Upper lobe of left lung (tissue), 6 donors: ENCODE results near the gene NKD2. TPM values are rescaled to one million over a fixed set of nuclear protein-coding genes. Genes with fewer than 3 reads are reported as not detected.
"Not testable (repeated sequence)": the region's sequence is repeated elsewhere in the genome, so short reads cannot be mapped to it uniquely, and the experiment has no call there.

Experiments used
- ATAC-seq, 2 donors: fragments of 200-7000 bp; cut with Tn5 transposase; one replicate each; pipeline ENCODE4 v1.9.1; 2022; ENCODE audit warnings: mild to moderate bottlenecking in 2 of 2, moderate library complexity in 2 of 2; ENCODE audit not compliant: low FRiP score in 2 of 2
- DNase-seq, 2 donors: peaks; one replicate each; pipeline ENCODE4 v3.0.0-alpha.2; 2019 to 2020
- H3K27ac ChIP-seq, 4 donors: fragments of 200-600 bp; sonication (generic); one replicate each; pipeline ENCODE4 v1.5.1; 2016 to 2019
- H3K27me3 ChIP-seq, 4 donors: fragments of 200-600 bp; sonication (generic); one replicate each; pipeline ENCODE4 v1.5.1; 2017 to 2019
- H3K36me3 ChIP-seq, 4 donors: fragments of 200-600 bp; sonication (generic); one replicate each; pipeline ENCODE4 v1.5.1; 2016 to 2019
- H3K4me1 ChIP-seq, 4 donors: fragments of 200-600 bp; sonication (generic); one replicate each; pipeline ENCODE4 v1.5.1; 2018 to 2019
- H3K4me3 ChIP-seq, 4 donors: fragments of 200-600 bp; sonication (generic); one replicate each; pipeline ENCODE4 v1.5.1; 2017 to 2019; ENCODE audit warnings: mild to moderate bottlenecking in 2 of 4, moderate library complexity in 1 of 4
- H3K9me3 ChIP-seq, 4 donors: fragments of 200-600 bp; sonication (generic); one replicate each; pipeline ENCODE4 v1.5.1; 2018 to 2019
- CTCF ChIP-seq, 6 experiments: fragments of 450-650 bp in 4 of 6; fragments of 200-600 bp in 2 of 6; sonication (generic) in 2 of 6; IDR thresholded peaks; one replicate each; pipeline ENCODE4 v1.5.1; 2016 to 2019; ENCODE audit warnings: antibody characterized with exemption in 6 of 6
- EP300 ChIP-seq, 4 donors: sonication (generic); formaldehyde crosslinking; IDR thresholded peaks; one replicate each; pipeline ENCODE4 v1.5.1; 2017; ENCODE audit warnings: antibody characterized with exemption in 4 of 4, control low read depth in 2 of 4
- POLR2A ChIP-seq, 4 donors: fragments of 450-650 bp; IDR thresholded peaks; one replicate each; pipeline ENCODE4 v1.5.1; 2016 to 2017; ENCODE audit warnings: antibody characterized with exemption in 4 of 4, mild to moderate bottlenecking in 2 of 4
- POLR2AphosphoS5 ChIP-seq, 2 donors: sonication (generic); formaldehyde crosslinking; IDR thresholded peaks; one replicate each; pipeline ENCODE4 v1.5.1; 2017; ENCODE audit warnings: antibody characterized with exemption in 2 of 2
- WGBS, 2 donors: methylation state at CpG; one replicate each; pipeline ENCODE4 v1.1.5; 2017 to 2018; 5-methylcytosine and 5-hydroxymethylcytosine counted together
- total RNA-seq, 6 donors: library from RNA; depleted of rRNA in 4 of 6; stranded (reverse); fragments of >200 nt in 4 of 6; gene quantifications; one replicate each; pipeline versions ENCODE4 v1.1.0 to v1.2.1, GENCODE V29; 2016 to 2021
- donor health status: DM: no; HTN: no; CAD: no; lungs with moderate emphysema.
- donor health status: DM: no; HTN: yes; CAD: no; lungs with severe emphysema.

The NKD2 gene
- total RNA-seq, 6 donors from 2014 or later: 8.9 to 126 (median 50.6) TPM

- Histone ChIP-seq H3K9me3 (no peaks in the 10 kb centered on the region), H3K36me3 (no peaks in the 10 kb centered on the region), H3K27me3 (no peaks in the 10 kb centered on the region), H3K4me3 (no peak overlapping the region), H3K27ac (peak overlapping the region in 3 of 4 donors; percentile 10 to 46 (median 38)), H3K4me1 (peaks cover 0 to 5% (median 0%) of the 10 kb centered on the region in 4 donors)
- ATAC-seq (no peak), DNase-seq (no peak)
- WGBS, 2 donors: 64 to 74% methylated on average over 6 of the region's 6 CpGs
- no peak for TF ChIP-seq CTCF (IDR thresholded peaks at IDR 0.05)
- TF ChIP-seq POLR2A (IDR thresholded peaks at IDR 0.05): no peak
- TF ChIP-seq POLR2AphosphoS5 (IDR thresholded peaks at IDR 0.05): no peak
- no peak for TF ChIP-seq EP300 (IDR thresholded peaks at IDR 0.05)
Observed at GRCh38 chr5:968881-969280, 39.7 kb upstream of the NKD2 start.

- Histone ChIP-seq H3K4me1 (peaks cover 0 to 3% (median 0%) of the 10 kb centered on the region in 4 donors), H3K36me3 (no peaks in the 10 kb centered on the region), H3K27ac (peak overlapping the region in 1 of 4 donors; percentile 46), H3K4me3 (no peak overlapping the region), H3K9me3 (no peaks in the 10 kb centered on the region), H3K27me3 (no peaks in the 10 kb centered on the region)
- TF ChIP-seq POLR2A (IDR thresholded peaks at IDR 0.05): no peak
- no peak for TF ChIP-seq POLR2AphosphoS5 (IDR thresholded peaks at IDR 0.05)
- no peak for TF ChIP-seq CTCF (IDR thresholded peaks at IDR 0.05)
- TF ChIP-seq EP300 (IDR thresholded peaks at IDR 0.05): no peak
- WGBS, 2 donors: 66 to 70% methylated on average over 14 of the region's 14 CpGs
- ATAC-seq (peak in 1 of 2 donors; percentile 76), DNase-seq (no peak)
Observed at GRCh38 chr5:969408-969839, 39.2 kb upstream of the NKD2 start.

- ATAC-seq, H3K27me3 ChIP-seq, H3K36me3 ChIP-seq, H3K27ac ChIP-seq, DNase-seq, H3K4me1 ChIP-seq, H3K4me3 ChIP-seq, H3K9me3 ChIP-seq: not testable (repeated sequence)
- 85 to 90% methylated on average over 2 of the region's 2 CpGs for WGBS, 2 donors
Observed at GRCh38 chr5:972575-972974, 36.0 kb upstream of the NKD2 start.

DNA sequence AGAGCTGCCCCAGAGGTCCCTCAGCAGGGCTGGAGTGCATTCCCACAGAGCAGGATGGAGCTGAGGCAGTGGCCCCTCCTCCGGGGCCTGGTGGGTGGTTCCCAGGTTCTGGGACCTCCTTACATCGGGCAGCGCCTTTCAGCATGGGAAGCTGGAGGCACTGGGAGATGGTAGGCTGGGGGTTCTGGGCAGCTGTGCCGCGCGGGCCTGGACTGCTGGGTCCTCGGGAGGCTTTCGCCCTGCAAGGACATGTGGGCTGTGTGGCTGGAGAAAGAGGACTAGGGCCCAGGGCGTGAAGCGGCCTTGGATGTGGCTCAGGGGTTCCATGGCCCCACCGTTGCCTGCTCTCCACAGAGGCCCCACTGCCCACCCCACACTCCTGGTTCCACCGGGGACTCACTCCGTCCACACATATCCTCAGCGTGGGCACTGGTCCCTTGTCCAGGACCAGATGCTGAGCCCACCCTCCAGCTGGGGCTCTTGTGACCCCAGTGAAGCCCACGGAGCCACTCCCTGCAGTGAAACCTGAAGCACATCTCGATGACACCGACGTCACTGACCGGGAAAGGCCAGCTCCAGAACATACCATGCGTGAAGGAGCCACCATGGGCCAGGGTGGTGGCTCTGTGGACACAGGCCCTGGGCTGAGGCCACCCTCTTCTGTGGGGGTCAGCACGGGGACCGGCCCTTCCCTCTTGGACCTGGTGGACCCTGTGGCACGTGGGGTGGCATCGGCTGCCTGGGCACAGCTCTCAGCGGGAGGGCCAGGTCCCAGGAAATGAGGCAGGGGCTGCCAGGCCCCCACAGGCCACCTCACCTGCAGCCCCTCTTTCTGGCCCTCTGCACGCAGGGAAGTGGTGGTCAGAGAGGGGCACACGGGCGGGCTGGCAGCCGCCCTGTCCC, 31.5 kb upstream of the NKD2 start:
- DNase-seq (peak in 1 of 2 donors; percentile 64), ATAC-seq (peak in 1 of 2 donors; percentile 19)
- Histone ChIP-seq H3K4me3 (no peak overlapping the region), H3K36me3 (no peaks in the 10 kb centered on the region), H3K9me3 (no peaks in the 10 kb centered on the region), H3K27ac (no peak overlapping the region), H3K4me1 (peaks cover 0 to 11% (median 8%) of the 10 kb centered on the region in 4 donors), H3K27me3 (no peaks in the 10 kb centered on the region)
- TF ChIP-seq CTCF (IDR thresholded peaks at IDR 0.05) (no peak), EP300 (IDR thresholded peaks at IDR 0.05) (no peak), POLR2A (IDR thresholded peaks at IDR 0.05) (no peak), POLR2AphosphoS5 (IDR thresholded peaks at IDR 0.05) (no peak)
- 93 to 98% methylated on average over 9 to 29 of the region's 29 CpGs for WGBS, 2 donors

DNA sequence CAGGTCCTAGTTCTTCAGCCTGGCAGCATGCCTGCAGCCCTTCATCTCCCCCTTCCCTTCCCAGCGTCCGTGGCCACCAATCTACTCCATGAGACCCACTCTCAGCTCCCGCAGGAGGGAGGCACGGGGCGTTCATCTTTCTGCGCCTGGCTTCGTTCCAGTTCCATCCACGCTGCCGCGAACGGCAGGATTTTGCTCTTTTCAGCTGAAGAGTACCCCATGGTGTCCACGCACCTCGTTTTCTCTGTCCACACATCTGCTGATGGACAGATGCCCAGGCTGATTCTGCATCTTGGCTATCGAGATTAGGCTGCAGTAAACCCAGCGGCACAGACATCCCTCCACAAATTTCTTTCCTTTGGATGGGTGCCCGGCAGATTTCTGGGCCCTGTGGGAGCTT, 30.5 kb upstream of the NKD2 start:
- DNase-seq (no peak), ATAC-seq (no peak)
- WGBS, 2 donors: 73 to 83% methylated on average over 16 of the region's 16 CpGs
- Histone ChIP-seq H3K4me1 (peaks cover 0 to 11% (median 8%) of the 10 kb centered on the region in 4 donors), H3K9me3 (no peaks in the 10 kb centered on the region), H3K4me3 (no peak overlapping the region), H3K27ac (no peak overlapping the region), H3K36me3 (no peaks in the 10 kb centered on the region), H3K27me3 (no peaks in the 10 kb centered on the region)
- no peak for TF ChIP-seq POLR2AphosphoS5 (IDR thresholded peaks at IDR 0.05)
- no peak for TF ChIP-seq POLR2A (IDR thresholded peaks at IDR 0.05)
- no peak for TF ChIP-seq CTCF (IDR thresholded peaks at IDR 0.05)
- no peak for TF ChIP-seq EP300 (IDR thresholded peaks at IDR 0.05)
